Left renal pelvis (tissue), 4 donors: Measurements from ENCODE around the gene BBS9. TPM values are rescaled to one million over a fixed set of nuclear protein-coding genes. Genes with fewer than 3 reads are reported as not detected.
A peak's percentile ranks its signal among the peaks of the same experiment; 100 is the strongest.
"Not testable (repeated sequence)": the region's sequence is repeated elsewhere in the genome, so short reads cannot be mapped to it uniquely, and the experiment has no call there.

ENCODE experiments used
- DNase-seq, 4 donors: peaks; one replicate each; pipeline ENCODE4 v3.0.0-alpha.2; 2013; ENCODE audit warnings: low read depth in 4 of 4, low spot score in 3 of 4
- polyA plus RNA-seq, 4 donors: library from polyadenylated mRNA; unstranded; fragments of 120-200 nt; gene quantifications; one replicate each; pipeline ENCODE4 v1.2.1, GENCODE V29; 2013; ENCODE audit not compliant: insufficient read length in 4 of 4

The BBS9 gene
- polyA plus RNA-seq, 4 donors = 16.2 to 20.2 (median 18.9) TPM

GRCh38 chr7:33271839-33272371 is 142.5 kb downstream of the BBS9 start:
- DNase-seq = not testable (repeated sequence)

GRCh38 chr7:33273356-33273755 is 144.0 kb downstream of the BBS9 start:
- no peak for DNase-seq

- DNase-seq = no peak
Observed at GRCh38 chr7:33276325-33276724, 147.0 kb downstream of the BBS9 start.

GRCh38 chr7:33276729-33277128 is 147.4 kb downstream of the BBS9 start:
- no peak for DNase-seq

- no peak for DNase-seq
Observed at GRCh38 chr7:33278095-33278494, 148.7 kb downstream of the BBS9 start.

- peak; percentile 19 to 32 (median 26) for DNase-seq
Observed at GRCh38 chr7:33286501-33286900, 157.1 kb downstream of the BBS9 start.

GRCh38 chr7:33287738-33288137 is 158.4 kb downstream of the BBS9 start:
- DNase-seq = no peak

- no peak for DNase-seq
Observed at GRCh38 chr7:33298848-33299247, 169.5 kb downstream of the BBS9 start.

GRCh38 chr7:33299425-33299824 is 170.1 kb downstream of the BBS9 start:
- DNase-seq = no peak

- no peak for DNase-seq
Observed at GRCh38 chr7:33300131-33300530, 170.8 kb downstream of the BBS9 start.

- no peak for DNase-seq
Observed at GRCh38 chr7:33300742-33301141, 171.4 kb downstream of the BBS9 start.

- DNase-seq = not testable (repeated sequence)
Observed at GRCh38 chr7:33303978-33304557, 174.7 kb downstream of the BBS9 start.

- no peak for DNase-seq
Observed at GRCh38 chr7:33307205-33307604, 177.8 kb downstream of the BBS9 start.

GRCh38 chr7:33310546-33310945 is 181.2 kb downstream of the BBS9 start:
- no peak for DNase-seq

GRCh38 chr7:33325754-33326484 is 196.6 kb downstream of the BBS9 start:
- DNase-seq = no peak

- DNase-seq = no peak
Observed at GRCh38 chr7:33326485-33326848, 197.1 kb downstream of the BBS9 start.

GRCh38 chr7:33327427-33327826 is 198.1 kb downstream of the BBS9 start:
- no peak for DNase-seq

GRCh38 chr7:33334349-33334748 is 205.0 kb downstream of the BBS9 start:
- no peak for DNase-seq

- no peak for DNase-seq
Observed at GRCh38 chr7:33336820-33337219, 207.5 kb downstream of the BBS9 start.

- no peak for DNase-seq
Observed at GRCh38 chr7:33339074-33339790, 209.9 kb downstream of the BBS9 start.

- no peak for DNase-seq
Observed at GRCh38 chr7:33346055-33346454, 216.7 kb downstream of the BBS9 start.

GRCh38 chr7:33350577-33350976 is 221.2 kb downstream of the BBS9 start:
- no peak for DNase-seq
